HepG2 (cell line): ENCODE results near the gene DACT2. TPM values are rescaled to one million over a fixed set of nuclear protein-coding genes. Genes with fewer than 3 reads are reported as not detected.

Experiments
- CBFB ChIP-seq: sonication (generic); formaldehyde crosslinking; IDR thresholded peaks from 2 replicates; pipeline ENCODE4 v1.4.0; 2020; ENCODE audit warnings: missing genetic modification reagents
- ELF1 ChIP-seq: sonication (generic); formaldehyde crosslinking; IDR thresholded peaks from 2 replicates; pipeline ENCODE4 v1.4.0; 2020; ENCODE audit warnings: missing genetic modification reagents
- FIP1L1 ChIP-seq: fragments of 200-400 bp; formaldehyde crosslinking; IDR thresholded peaks from 2 replicates; pipeline ENCODE4 v1.6.1; 2018; ENCODE audit warnings: low read depth, mild to moderate bottlenecking, low read length, moderate library complexity, borderline replicate concordance; ENCODE audit not compliant: insufficient read depth
- GATAD2A ChIP-seq: IDR thresholded peaks from 2 replicates; pipeline ENCODE4 v1.6.1; 2016
- KDM2A ChIP-seq: sonication (generic); formaldehyde crosslinking; IDR thresholded peaks from 2 replicates; pipeline ENCODE4 v1.4.0; 2020; ENCODE audit warnings: low read depth, missing genetic modification reagents, borderline replicate concordance
- LCORL ChIP-seq, 2 experiments: fragments of 450-650 bp in 1 of 2; sonication (generic) in 1 of 2; formaldehyde crosslinking in 1 of 2; IDR thresholded peaks; 2 replicates each; pipeline versions ENCODE4 v1.5.0 to v1.6.1; 2017 to 2020; ENCODE audit warnings: antibody characterized with exemption in 1 of 2, missing genetic modification reagents in 1 of 2
- SOX13 ChIP-seq, 3 experiments: fragments of 450-650 bp in 1 of 3; sonication (generic) in 1 of 3; formaldehyde crosslinking in 1 of 3; IDR thresholded peaks in 2 of 3; conservative IDR thresholded peaks in 1 of 3; 2 replicates each; pipeline versions ENCODE4 v1.5.0 to v1.6.1; 2016 to 2020; ENCODE audit warnings: antibody characterized with exemption in 1 of 3, mild to moderate bottlenecking in 1 of 3, missing compliant biosample characterization in 1 of 3, missing genetic modification reagents in 1 of 3, moderate library complexity in 1 of 3
- ZFP62 ChIP-seq: sonication (generic); formaldehyde crosslinking; IDR thresholded peaks from 2 replicates; pipeline ENCODE4 v1.4.0; 2020; ENCODE audit warnings: missing genetic modification reagents
- ZFX ChIP-seq: sonication (generic); formaldehyde crosslinking; IDR thresholded peaks from 2 replicates; pipeline ENCODE4 v1.4.0; 2020; ENCODE audit warnings: mild to moderate bottlenecking, low read depth, missing genetic modification reagents, moderate library complexity
- ZNF24 ChIP-seq: fragments of 450-650 bp; IDR thresholded peaks from 2 replicates; pipeline ENCODE4 v1.6.1; 2017; ENCODE audit warnings: antibody characterized with exemption, mild to moderate bottlenecking
- ZNF468 ChIP-seq: sonication (generic); formaldehyde crosslinking; IDR thresholded peaks from 2 replicates; pipeline ENCODE4 v1.8.0; 2022; ENCODE audit warnings: mild to moderate bottlenecking, moderate library complexity, missing genetic modification reagents
- ZNF678 ChIP-seq: sonication (generic); formaldehyde crosslinking; IDR thresholded peaks from 2 replicates; pipeline ENCODE4 v1.4.0; 2020; ENCODE audit warnings: mild to moderate bottlenecking, missing genetic modification reagents
- ZNF772 ChIP-seq: sonication (generic); formaldehyde crosslinking; IDR thresholded peaks from 2 replicates; pipeline ENCODE4 v1.5.0; 2020; ENCODE audit warnings: mild to moderate bottlenecking, missing genetic modification reagents
- ZNF781 ChIP-seq: sonication (generic); formaldehyde crosslinking; IDR thresholded peaks from 2 replicates; pipeline ENCODE4 v1.5.1; 2020; ENCODE audit warnings: borderline replicate concordance, mild to moderate bottlenecking, missing genetic modification reagents; ENCODE audit errors: not compliant biosample characterization
- ZNF83 ChIP-seq: sonication (generic); formaldehyde crosslinking; IDR thresholded peaks from 2 replicates; pipeline ENCODE4 v1.4.0; 2020; ENCODE audit warnings: missing genetic modification reagents, mild to moderate bottlenecking, borderline replicate concordance
- ZNF839 ChIP-seq: sonication (generic); formaldehyde crosslinking; IDR thresholded peaks from 2 replicates; pipeline ENCODE4 v1.4.0; 2020; ENCODE audit warnings: missing genetic modification reagents, mild to moderate bottlenecking, borderline replicate concordance
- ZSCAN31 ChIP-seq: sonication (generic); formaldehyde crosslinking; IDR thresholded peaks from 2 replicates; pipeline ENCODE4 v1.5.0; 2020; ENCODE audit warnings: low read depth, mild to moderate bottlenecking, missing genetic modification reagents
- polyA plus RNA-seq, 8 experiments: library from polyadenylated mRNA; depleted of rRNA in 3 of 8; stranded (reverse) in 7 of 8; unstranded in 1 of 8; fragments of >200 nt; fragmentation: Illumina TruSeq in 4 of 8; extraction: Trizol in 4 of 8; gene quantifications; 2 replicates each; pipeline versions ENCODE4 v1.2.1 to v1.2.3, GENCODE V29; 2011 to 2016; ENCODE audit warnings: low read depth in 4 of 8, missing spikeins in 1 of 8, mixed read lengths in 1 of 8; ENCODE audit not compliant: insufficient read depth in 1 of 8
- total RNA-seq, 5 experiments: library from RNA; depleted of rRNA; stranded (reverse); fragments of >200 nt; fragmentation: Illumina TruSeq; extraction: Trizol; gene quantifications; 2 replicates each; pipeline ENCODE4 v1.2.3, GENCODE V29; 2016; ENCODE audit warnings: low read depth in 1 of 5
- TF ChIP-seq, protein P1 (sequence below): sonication (generic); formaldehyde crosslinking; IDR thresholded peaks from 2 replicates; pipeline ENCODE4 v1.4.0; 2020; ENCODE audit warnings: missing genetic modification reagents
- TF ChIP-seq, protein P2 (sequence below), 2 experiments: sonication (generic) in 1 of 2; formaldehyde crosslinking in 1 of 2; IDR thresholded peaks; 2 replicates each; pipeline versions ENCODE4 v1.4.0 to v1.6.1; 2016 to 2020; ENCODE audit warnings: borderline replicate concordance in 1 of 2, low read depth in 1 of 2, mild to moderate bottlenecking in 1 of 2, missing genetic modification reagents in 1 of 2
- TF ChIP-seq, protein P3 (sequence below): sonication (generic); formaldehyde crosslinking; IDR thresholded peaks from 2 replicates; pipeline ENCODE4 v1.5.0; 2020; ENCODE audit warnings: missing genetic modification reagents, mild to moderate bottlenecking, borderline replicate concordance

DACT2 gene
- total and polyA plus RNA-seq, 2 of the 13 experiments (the other 11 are each of a cell fraction or from before 2014, with no cell fraction given) = 0.15 TPM; not detected in 1

- TF ChIP-seq, protein P1, sequence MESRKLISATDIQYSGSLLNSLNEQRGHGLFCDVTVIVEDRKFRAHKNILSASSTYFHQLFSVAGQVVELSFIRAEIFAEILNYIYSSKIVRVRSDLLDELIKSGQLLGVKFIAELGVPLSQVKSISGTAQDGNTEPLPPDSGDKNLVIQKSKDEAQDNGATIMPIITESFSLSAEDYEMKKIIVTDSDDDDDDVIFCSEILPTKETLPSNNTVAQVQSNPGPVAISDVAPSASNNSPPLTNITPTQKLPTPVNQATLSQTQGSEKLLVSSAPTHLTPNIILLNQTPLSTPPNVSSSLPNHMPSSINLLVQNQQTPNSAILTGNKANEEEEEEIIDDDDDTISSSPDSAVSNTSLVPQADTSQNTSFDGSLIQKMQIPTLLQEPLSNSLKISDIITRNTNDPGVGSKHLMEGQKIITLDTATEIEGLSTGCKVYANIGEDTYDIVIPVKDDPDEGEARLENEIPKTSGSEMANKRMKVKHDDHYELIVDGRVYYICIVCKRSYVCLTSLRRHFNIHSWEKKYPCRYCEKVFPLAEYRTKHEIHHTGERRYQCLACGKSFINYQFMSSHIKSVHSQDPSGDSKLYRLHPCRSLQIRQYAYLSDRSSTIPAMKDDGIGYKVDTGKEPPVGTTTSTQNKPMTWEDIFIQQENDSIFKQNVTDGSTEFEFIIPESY (CRISPR knock-in tag) = peak; percentile 27; the same call in 1 of the 2 replicates
- TF ChIP-seq ZNF24 (no peak), ZNF772 (CRISPR knock-in tag) (0 out of 2 replicates have a peak, but pooled peaks have one; percentile 43), CBFB (CRISPR knock-in tag) (no peak), ZNF468 (CRISPR knock-in tag) (0 out of 2 replicates have a peak, but pooled peaks have one; percentile 76), ELF1 (no peak), ZNF781 (CRISPR knock-in tag) (peak; percentile 73), ZNF839 (CRISPR knock-in tag) (0 out of 2 replicates have a peak, but pooled peaks have one; percentile 18), FIP1L1 (no peak), GATAD2A (CRISPR knock-in tag) (peak; percentile 64), ZSCAN31 (peak; percentile 88), KDM2A (CRISPR knock-in tag) (peak; percentile 89), ZFX (CRISPR knock-in tag) (peak; percentile 36; the same call in 1 of the 2 replicates), SOX13 (IDR thresholded peaks at IDR 0.05) (no peak), SOX13 (CRISPR knock-in tag; conservative IDR thresholded peaks at IDR 0.05 in 1 of 2, IDR thresholded peaks at IDR 0.05 in 1 of 2) (0 out of 4 replicates have a peak, but pooled peaks of 1 of the 2 experiments have one; percentile 10), ZNF678 (CRISPR knock-in tag) (no peak), ZNF83 (CRISPR knock-in tag) (peak; percentile 36; the same call in 1 of the 2 replicates), LCORL (IDR thresholded peaks at IDR 0.05) (no peak), LCORL (CRISPR knock-in tag; IDR thresholded peaks at IDR 0.05) (peak; percentile 67), ZFP62 (no peak)
- TF ChIP-seq, protein P2, sequence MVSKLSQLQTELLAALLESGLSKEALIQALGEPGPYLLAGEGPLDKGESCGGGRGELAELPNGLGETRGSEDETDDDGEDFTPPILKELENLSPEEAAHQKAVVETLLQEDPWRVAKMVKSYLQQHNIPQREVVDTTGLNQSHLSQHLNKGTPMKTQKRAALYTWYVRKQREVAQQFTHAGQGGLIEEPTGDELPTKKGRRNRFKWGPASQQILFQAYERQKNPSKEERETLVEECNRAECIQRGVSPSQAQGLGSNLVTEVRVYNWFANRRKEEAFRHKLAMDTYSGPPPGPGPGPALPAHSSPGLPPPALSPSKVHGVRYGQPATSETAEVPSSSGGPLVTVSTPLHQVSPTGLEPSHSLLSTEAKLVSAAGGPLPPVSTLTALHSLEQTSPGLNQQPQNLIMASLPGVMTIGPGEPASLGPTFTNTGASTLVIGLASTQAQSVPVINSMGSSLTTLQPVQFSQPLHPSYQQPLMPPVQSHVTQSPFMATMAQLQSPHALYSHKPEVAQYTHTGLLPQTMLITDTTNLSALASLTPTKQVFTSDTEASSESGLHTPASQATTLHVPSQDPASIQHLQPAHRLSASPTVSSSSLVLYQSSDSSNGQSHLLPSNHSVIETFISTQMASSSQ (IDR thresholded peaks at IDR 0.05; ENCODE audit: low read depth) = no peak
- TF ChIP-seq, protein P2 (CRISPR knock-in tag; IDR thresholded peaks at IDR 0.05; ENCODE audit: borderline replicate concordance) = 0 out of 2 replicates have a peak, but pooled peaks have one; percentile 30
- TF ChIP-seq, protein P3, sequence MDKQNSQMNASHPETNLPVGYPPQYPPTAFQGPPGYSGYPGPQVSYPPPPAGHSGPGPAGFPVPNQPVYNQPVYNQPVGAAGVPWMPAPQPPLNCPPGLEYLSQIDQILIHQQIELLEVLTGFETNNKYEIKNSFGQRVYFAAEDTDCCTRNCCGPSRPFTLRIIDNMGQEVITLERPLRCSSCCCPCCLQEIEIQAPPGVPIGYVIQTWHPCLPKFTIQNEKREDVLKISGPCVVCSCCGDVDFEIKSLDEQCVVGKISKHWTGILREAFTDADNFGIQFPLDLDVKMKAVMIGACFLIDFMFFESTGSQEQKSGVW (CRISPR knock-in tag) = no peak
These were observed 36.3 kb upstream of the DACT2 start (continued) for GRCh38 chr6:168355716-168356522.
